ENCODE results near the gene PHACTR2. TPM values are rescaled to one million over a fixed set of nuclear protein-coding genes. Genes with fewer than 3 reads are reported as not detected.
A peak's percentile ranks its signal among the peaks of the same experiment; 100 is the strongest.
"Not testable (repeated sequence)": the region's sequence is repeated elsewhere in the genome, so short reads cannot be mapped to it uniquely, and the experiment has no call there.

Gene PHACTR2
- total and polyA plus RNA-seq, 11 donors = 10.2 to 101 (median 67.9) TPM

- Histone ChIP-seq H3K9me3 (no peaks in the 10 kb centered on the region), H3K27me3 (no peaks in the 10 kb centered on the region), H3K4me1 (peaks cover 0 to 18% (median 11%) of the 10 kb centered on the region in 12 donors), H3K36me3 (peaks cover 0 to 38% (median 37%) of the 10 kb centered on the region in 9 donors), H3K27ac (peak within 1 kb of the TSS; percentile 80 to 96 (median 93)), H3K4me3 (peak within 1 kb of the TSS; percentile 55 to 94 (median 82))
- TF ChIP-seq, protein P1, sequence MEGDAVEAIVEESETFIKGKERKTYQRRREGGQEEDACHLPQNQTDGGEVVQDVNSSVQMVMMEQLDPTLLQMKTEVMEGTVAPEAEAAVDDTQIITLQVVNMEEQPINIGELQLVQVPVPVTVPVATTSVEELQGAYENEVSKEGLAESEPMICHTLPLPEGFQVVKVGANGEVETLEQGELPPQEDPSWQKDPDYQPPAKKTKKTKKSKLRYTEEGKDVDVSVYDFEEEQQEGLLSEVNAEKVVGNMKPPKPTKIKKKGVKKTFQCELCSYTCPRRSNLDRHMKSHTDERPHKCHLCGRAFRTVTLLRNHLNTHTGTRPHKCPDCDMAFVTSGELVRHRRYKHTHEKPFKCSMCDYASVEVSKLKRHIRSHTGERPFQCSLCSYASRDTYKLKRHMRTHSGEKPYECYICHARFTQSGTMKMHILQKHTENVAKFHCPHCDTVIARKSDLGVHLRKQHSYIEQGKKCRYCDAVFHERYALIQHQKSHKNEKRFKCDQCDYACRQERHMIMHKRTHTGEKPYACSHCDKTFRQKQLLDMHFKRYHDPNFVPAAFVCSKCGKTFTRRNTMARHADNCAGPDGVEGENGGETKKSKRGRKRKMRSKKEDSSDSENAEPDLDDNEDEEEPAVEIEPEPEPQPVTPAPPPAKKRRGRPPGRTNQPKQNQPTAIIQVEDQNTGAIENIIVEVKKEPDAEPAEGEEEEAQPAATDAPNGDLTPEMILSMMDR (IDR thresholded peaks at IDR 0.05) = peak in 4 of 12 donors; percentile 3 to 27 (median 20)
- peak in 1 of 2 donors; percentile 83 for TF ChIP-seq POLR2A (IDR thresholded peaks at IDR 0.05)
- DNase-seq (peak; percentile 97 to 98 (median 97)), ATAC-seq (peak; percentile 100)
- intact Hi-C loops (cut with DNase I) = loop anchor here (2.0 to 10.0 kb wide), 13 partner anchors 96 to 331 kb away; partner anchors contain the start of genes PHACTR2 (in 7 of the 10), FUCA2 (in 1 of the 10) and PLAGL1 (in 1 of the 10)
- 0 to 1% (median 0%) methylated on average over 25 to 64 of the region's 64 CpGs for WGBS, 4 donors
Observed at GRCh38 chr6:143842902-143843676, 165.3 kb downstream of the PHACTR2 start, which contains the start of gene LTV1. Gene LTV1, plus strand, starts transcription at chr6:143843338. Its CDS starts 140 bp downstream, at chr6:143843478.

DNA sequence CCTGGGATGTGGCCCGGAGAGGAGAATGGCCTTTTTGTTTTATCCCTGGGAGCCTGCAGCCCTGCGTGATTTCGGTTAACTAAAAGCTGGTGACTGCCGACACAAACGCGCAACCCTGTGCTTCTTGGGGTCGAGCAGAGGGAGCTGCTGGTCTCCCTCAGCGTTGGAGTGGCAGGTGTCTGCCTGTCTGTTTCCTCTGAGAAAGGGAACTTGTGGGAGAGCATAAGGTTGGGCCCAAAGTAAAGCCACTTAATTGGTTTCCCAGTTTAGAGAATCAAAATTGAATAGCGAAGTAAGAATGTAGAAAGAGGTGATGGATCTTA lies 165.9 kb downstream of the PHACTR2 start:
- no peaks in the 10 kb centered on the region for H3K9me3 ChIP-seq
- no peak for TF ChIP-seq POLR2A (IDR thresholded peaks at IDR 0.05)
- TF ChIP-seq, protein P1 (IDR thresholded peaks at IDR 0.05) = no peak
- intact Hi-C loops (cut with DNase I) = loop anchor here (2.0 to 10.0 kb wide), 13 partner anchors 96 to 331 kb away; partner anchors contain the start of genes PHACTR2 (in 7 of the 10), FUCA2 (in 1 of the 10) and PLAGL1 (in 1 of the 10)
- WGBS, 4 donors = 1 to 4% (median 2%) methylated on average over 8 to 9 of the region's 9 CpGs
- ATAC-seq (no peak), DNase-seq (no peak)
- H3K36me3 ChIP-seq = peaks cover 0 to 44% (median 42%) of the 10 kb centered on the region in 9 donors
- H3K4me3 ChIP-seq = peak overlapping the region; percentile 55 to 94 (median 82)
- peak overlapping the region; percentile 80 to 96 (median 93) for H3K27ac ChIP-seq
- peaks cover 0 to 18% (median 11%) of the 10 kb centered on the region in 12 donors for H3K4me1 ChIP-seq
- H3K27me3 ChIP-seq = no peaks in the 10 kb centered on the region

DNA sequence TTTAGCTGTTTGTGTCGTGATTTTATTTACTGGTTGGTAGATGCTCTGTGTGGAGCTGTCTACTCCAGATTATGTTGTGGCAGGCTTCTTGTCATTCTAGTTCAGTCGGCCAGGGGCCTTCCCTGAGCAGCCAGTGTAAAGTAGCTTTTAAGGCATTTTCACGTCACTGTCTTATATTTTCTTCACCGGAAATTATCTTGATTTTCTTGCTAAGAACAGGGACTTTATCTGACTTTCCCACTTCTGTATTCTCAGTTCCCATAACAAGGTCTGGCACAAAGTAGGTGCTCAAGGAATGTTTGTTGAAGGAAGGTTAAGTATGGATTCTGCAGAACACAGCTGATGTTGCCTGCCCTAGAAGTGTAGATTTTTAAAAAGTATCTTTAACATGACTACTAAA lies 166.2 kb downstream of the PHACTR2 start:
- ATAC-seq (no peak), DNase-seq (no peak)
- Histone ChIP-seq H3K9me3 (no peaks in the 10 kb centered on the region), H3K36me3 (peaks cover 0 to 47% (median 46%) of the 10 kb centered on the region in 9 donors), H3K27ac (peak overlapping the region in 7 of 12 donors; percentile 89 to 96 (median 94)), H3K4me1 (peaks cover 0 to 18% (median 11%) of the 10 kb centered on the region in 12 donors), H3K27me3 (no peaks in the 10 kb centered on the region), H3K4me3 (peak overlapping the region; percentile 55 to 94 (median 82))
- intact Hi-C loops (cut with DNase I) = loop anchor here (5.0 to 10.0 kb wide), 11 partner anchors 97 to 332 kb away; partner anchors contain the start of genes PHACTR2 (in 7 of the 10), FUCA2 (in 1 of the 10) and PLAGL1 (in 1 of the 10)
- TF ChIP-seq, protein P1 (IDR thresholded peaks at IDR 0.05) = no peak
- TF ChIP-seq POLR2A (IDR thresholded peaks at IDR 0.05) = no peak
- WGBS, 4 donors = 10 to 17% (median 13%) methylated on average over 4 of the region's 4 CpGs

- peaks cover 0 to 18% (median 11%) of the 10 kb centered on the region in 12 donors for H3K4me1 ChIP-seq
- H3K4me3 ChIP-seq = no peak overlapping the region
- H3K9me3 ChIP-seq = no peaks in the 10 kb centered on the region
- no peak for TF ChIP-seq POLR2A (IDR thresholded peaks at IDR 0.05)
- TF ChIP-seq, protein P1 (IDR thresholded peaks at IDR 0.05) = no peak
- intact Hi-C loops (cut with DNase I) = loop anchor here in 9 of 10 donors (10.0 kb wide), 4 partner anchors 160 to 270 kb away; partner anchors contain the start of genes PHACTR2 (in 5 of the 9) and PLAGL1 (in 1 of the 9)
- no peak for DNase-seq
- H3K27me3 ChIP-seq = no peaks in the 10 kb centered on the region
- WGBS, 4 donors = 92 to 95% (median 92%) methylated on average over 5 of the region's 5 CpGs
- no peak overlapping the region for H3K27ac ChIP-seq
- no peak for ATAC-seq
- peaks cover 0 to 58% (median 56%) of the 10 kb centered on the region in 9 donors for H3K36me3 ChIP-seq
Observed at GRCh38 chr6:143845033-143845432, 167.3 kb downstream of the PHACTR2 start.

GRCh38 chr6:143851706-143852105 lies 173.9 kb downstream of the PHACTR2 start:
- H3K27ac ChIP-seq; DNase-seq; intact Hi-C loops (cut with DNase I); H3K4me1 ChIP-seq; H3K27me3 ChIP-seq; ATAC-seq; H3K4me3 ChIP-seq: not testable (repeated sequence)
- H3K9me3 ChIP-seq = peaks cover 0 to 43% (median 11%) of the 10 kb centered on the region in 12 donors
- peaks cover 4 to 94% (median 86%) of the 10 kb centered on the region in 9 donors for H3K36me3 ChIP-seq
- WGBS, 4 donors = 98 to 99% (median 98%) methylated on average over 3 of the region's 3 CpGs

DNA sequence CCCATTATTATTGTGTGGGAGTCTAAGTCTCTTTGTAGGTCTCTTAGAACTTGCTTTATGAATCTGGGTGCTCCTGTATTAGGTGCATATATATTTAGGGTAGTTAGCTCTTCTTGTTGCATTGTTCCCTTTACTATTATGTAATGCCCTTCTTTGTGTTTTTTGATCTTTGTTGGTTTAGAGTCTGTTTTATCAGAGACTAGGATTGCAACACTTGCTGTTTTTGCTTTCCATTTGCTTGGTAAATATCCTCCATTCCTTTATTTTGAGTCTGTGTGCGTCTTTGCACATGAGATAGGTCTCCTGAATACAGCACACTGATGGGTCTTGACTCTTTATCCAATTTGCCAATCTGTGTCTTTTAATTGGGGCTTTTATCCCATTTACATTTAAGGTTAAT lies 177.3 kb downstream of the PHACTR2 start:
- 96 to 100% (median 99%) methylated on average over 1 of the region's 1 CpG for WGBS, 4 donors
- ATAC-seq; H3K4me3 ChIP-seq; DNase-seq; H3K4me1 ChIP-seq; intact Hi-C loops (cut with DNase I); H3K27ac ChIP-seq; H3K27me3 ChIP-seq: not testable (repeated sequence)
- Histone ChIP-seq H3K9me3 (peaks cover 0 to 47% (median 11%) of the 10 kb centered on the region in 12 donors), H3K36me3 (peaks cover 16 to 94% (median 86%) of the 10 kb centered on the region in 9 donors)

Data from heart left ventricle (tissue), 16 donors.